SU-DHL-6 (cell line): ENCODE results near the gene APLNR.

ENCODE experiments used
- EZH2phosphoT487 ChIP-seq: fragments of 200-600 bp; sonication (generic), shearing (Covaris generic); conservative IDR thresholded peaks from 2 replicates; pipeline ENCODE4 v1.6.1; 2018; ENCODE audit warnings: mild to moderate bottlenecking, antibody characterized with exemption, low read length, moderate library complexity, mixed read lengths
- TF ChIP-seq, protein P1 (sequence below): fragments of 200-600 bp; sonication (generic); IDR thresholded peaks from one replicate; pipeline ENCODE4 v1.5.1; 2017; ENCODE audit warnings: antibody characterized with exemption, mild to moderate bottlenecking, low read length, moderate library complexity; ENCODE audit not compliant: insufficient read depth, poor library complexity, severe bottlenecking

DNA sequence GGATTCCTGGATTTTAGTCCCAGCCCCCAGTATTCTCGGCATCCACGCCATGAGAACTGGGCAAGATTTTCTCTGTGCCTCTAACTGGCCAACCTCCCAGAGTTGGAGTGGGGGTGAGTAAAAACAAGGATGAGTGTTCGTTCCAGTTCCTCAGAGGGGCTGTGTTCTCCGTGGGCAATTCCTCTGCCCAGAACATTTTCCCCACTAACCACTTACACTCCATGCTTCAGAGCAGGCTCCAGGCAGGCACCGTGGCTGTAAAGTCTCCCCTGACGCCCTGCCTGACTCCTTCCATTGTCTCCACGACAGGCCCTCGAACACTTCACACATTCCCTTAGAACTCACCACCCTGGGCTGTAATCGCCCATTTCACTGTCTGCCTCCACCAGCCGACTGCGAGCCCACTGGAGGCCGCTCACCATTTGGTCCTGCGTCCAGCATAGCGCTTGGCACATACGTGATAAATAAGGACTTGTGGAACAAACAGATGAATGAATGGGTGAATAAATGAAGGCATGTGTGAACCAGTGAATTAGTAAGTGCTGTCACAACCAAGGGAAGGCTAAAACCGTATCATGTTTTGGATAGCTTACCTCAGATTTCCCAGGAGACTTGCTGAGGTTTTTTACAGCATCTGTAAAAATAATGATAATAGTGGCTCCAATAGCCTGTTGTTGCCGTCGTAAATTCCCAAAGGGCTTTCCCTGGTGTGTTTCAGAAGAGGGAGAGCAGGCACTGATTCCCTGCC is 6.1 kb downstream of the APLNR start:
- TF ChIP-seq, protein P1, sequence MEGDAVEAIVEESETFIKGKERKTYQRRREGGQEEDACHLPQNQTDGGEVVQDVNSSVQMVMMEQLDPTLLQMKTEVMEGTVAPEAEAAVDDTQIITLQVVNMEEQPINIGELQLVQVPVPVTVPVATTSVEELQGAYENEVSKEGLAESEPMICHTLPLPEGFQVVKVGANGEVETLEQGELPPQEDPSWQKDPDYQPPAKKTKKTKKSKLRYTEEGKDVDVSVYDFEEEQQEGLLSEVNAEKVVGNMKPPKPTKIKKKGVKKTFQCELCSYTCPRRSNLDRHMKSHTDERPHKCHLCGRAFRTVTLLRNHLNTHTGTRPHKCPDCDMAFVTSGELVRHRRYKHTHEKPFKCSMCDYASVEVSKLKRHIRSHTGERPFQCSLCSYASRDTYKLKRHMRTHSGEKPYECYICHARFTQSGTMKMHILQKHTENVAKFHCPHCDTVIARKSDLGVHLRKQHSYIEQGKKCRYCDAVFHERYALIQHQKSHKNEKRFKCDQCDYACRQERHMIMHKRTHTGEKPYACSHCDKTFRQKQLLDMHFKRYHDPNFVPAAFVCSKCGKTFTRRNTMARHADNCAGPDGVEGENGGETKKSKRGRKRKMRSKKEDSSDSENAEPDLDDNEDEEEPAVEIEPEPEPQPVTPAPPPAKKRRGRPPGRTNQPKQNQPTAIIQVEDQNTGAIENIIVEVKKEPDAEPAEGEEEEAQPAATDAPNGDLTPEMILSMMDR, result no peak
- TF ChIP-seq EZH2phosphoT487, result no peak
